Activated T-cell treated with anti-CD3 and anti-CD28 coated beads, Interleukin-2, amount 50 U/mL, for 48 hours (primary cell): ENCODE results near the gene EID1.

Source experiments
- DNase-seq, 2 experiments: peaks; one replicate each; pipeline ENCODE4 v3.0.0-alpha.2; 2020

EID1 gene

GRCh38 chr15:48913141-48913540, 35.2 kb downstream of the EID1 start:
- DNase-seq = no peak

GRCh38 chr15:48914717-48915116, 36.8 kb downstream of the EID1 start:
- no peak for DNase-seq

- DNase-seq = no peak
These were observed 37.9 kb downstream of the EID1 start for GRCh38 chr15:48915861-48916260.

- no peak for DNase-seq
These were observed 38.8 kb downstream of the EID1 start for GRCh38 chr15:48916721-48917120.

GRCh38 chr15:48922046-48922445, 44.1 kb downstream of the EID1 start:
- DNase-seq = no peak

- DNase-seq = no peak
These were observed 46.8 kb downstream of the EID1 start for GRCh38 chr15:48924528-48925393.

- DNase-seq = peak; percentile 65
These were observed 47.8 kb downstream of the EID1 start for GRCh38 chr15:48925714-48926223.

- peak; percentile 75 to 77 for DNase-seq
These were observed 51.1 kb downstream of the EID1 start for GRCh38 chr15:48928877-48929538.

- peak in 1 of 2 experiments; percentile 30 for DNase-seq
These were observed 51.7 kb downstream of the EID1 start for GRCh38 chr15:48929661-48930060.
